ENCODE results near the gene CDH22. TPM values are rescaled to one million over a fixed set of nuclear protein-coding genes. Genes with fewer than 3 reads are reported as not detected.
A peak's percentile ranks its signal among the peaks of the same experiment; 100 is the strongest.

The CDH22 gene
- total and polyA plus RNA-seq, 9 of the 15 experiments (the other 6 are each of a cell fraction or from before 2014, with no cell fraction given), result 0.07 to 0.08 TPM; not detected in 7

DNA sequence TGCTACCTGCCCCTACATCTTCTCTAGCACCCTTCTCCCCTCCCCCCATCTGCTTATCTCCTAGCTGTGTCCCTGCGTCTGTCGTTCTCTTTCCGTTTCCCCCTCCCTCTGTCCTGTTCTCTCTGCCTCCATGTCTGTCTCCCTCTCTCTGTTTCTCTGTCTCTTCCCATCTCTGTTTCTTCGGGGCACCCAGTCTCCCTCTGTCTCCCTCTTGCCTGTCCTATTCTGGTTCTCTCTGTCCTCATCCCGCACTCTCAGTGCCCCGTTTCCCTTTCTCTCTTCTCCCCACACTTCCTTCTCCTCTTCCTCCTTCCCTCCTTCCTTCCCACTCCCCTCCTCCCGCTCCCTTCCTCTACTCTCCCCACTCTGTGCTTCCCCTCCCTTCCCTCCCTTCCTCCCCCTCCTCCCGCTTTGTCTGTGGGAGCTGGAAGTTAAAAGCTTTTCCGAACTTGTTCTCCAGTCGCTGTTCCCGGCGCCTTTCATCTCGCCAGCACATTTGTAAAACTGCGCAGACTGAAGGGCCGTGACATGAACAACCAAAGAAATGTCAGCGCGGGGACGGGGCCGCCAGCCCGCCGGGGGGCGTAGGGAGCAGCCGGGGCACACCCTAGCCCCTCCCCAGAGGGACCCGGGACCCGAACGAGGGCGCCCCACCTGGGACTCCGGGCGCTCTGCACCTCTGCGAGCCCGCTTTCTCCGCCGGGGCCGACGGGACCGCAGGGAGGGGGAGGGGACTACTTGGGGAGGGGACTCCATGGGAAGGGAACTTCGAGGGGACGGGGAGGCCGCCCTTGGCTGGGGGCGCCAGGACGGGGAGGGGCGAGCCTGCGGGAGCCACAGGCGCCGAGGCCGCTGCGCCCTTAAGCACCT is 4.0 kb upstream of the CDH22 start (continued):
- TF ChIP-seq, protein P1, sequence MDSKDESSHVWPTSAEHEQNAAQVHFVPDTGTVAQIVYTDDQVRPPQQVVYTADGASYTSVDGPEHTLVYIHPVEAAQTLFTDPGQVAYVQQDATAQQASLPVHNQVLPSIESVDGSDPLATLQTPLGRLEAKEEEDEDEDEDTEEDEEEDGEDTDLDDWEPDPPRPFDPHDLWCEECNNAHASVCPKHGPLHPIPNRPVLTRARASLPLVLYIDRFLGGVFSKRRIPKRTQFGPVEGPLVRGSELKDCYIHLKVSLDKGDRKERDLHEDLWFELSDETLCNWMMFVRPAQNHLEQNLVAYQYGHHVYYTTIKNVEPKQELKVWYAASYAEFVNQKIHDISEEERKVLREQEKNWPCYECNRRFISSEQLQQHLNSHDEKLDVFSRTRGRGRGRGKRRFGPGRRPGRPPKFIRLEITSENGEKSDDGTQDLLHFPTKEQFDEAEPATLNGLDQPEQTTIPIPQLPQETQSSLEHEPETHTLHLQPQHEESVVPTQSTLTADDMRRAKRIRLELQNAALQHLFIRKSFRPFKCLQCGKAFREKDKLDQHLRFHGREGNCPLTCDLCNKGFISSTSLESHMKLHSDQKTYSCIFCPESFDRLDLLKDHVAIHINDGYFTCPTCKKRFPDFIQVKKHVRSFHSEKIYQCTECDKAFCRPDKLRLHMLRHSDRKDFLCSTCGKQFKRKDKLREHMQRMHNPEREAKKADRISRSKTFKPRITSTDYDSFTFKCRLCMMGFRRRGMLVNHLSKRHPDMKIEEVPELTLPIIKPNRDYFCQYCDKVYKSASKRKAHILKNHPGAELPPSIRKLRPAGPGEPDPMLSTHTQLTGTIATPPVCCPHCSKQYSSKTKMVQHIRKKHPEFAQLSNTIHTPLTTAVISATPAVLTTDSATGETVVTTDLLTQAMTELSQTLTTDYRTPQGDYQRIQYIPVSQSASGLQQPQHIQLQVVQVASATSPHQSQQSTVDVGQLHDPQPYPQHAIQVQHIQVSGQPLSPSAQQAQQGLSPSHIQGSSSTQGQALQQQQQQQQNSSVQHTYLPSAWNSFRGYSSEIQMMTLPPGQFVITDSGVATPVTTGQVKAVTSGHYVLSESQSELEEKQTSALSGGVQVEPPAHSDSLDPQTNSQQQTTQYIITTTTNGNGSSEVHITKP (IDR thresholded peaks at IDR 0.05; ENCODE audit: partially characterized antibody), result no peak

DNA sequence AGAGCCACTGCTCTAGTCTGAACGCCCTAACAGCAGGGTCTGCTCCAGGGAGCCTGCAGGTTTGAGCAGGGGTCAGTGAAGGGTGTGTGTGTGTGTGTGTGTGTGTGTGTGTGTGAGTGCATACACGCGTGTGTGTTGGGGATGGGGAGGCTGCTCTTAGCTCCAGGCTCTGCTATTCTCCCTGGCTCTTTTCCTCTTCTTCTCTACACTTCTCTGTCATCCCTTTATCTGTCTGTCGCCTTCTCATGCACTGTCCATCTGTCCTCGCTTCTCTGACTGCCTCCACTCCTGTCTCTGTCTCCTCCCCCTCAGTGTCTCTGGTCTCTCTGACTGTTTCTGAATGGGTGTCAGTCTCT is 3.4 kb upstream of the CDH22 start:
- intact Hi-C loops (cut with micrococcal nuclease), result no loop called here
- in situ Hi-C loops (cut with MboI), result loop anchor here (25.0 kb wide), 1 partner anchor 174 kb away; no protein-coding TSS in a partner anchor
- ChIA-PET POLR2A (interaction anchor here (0.8 kb wide), 1 partner anchor 9 kb away, joined by 4 read pairs; no protein-coding TSS in a partner anchor), CTCF (ENCODE audit: low intra/inter-chr PET ratio) (interaction anchor here (0.6 kb wide), 1 partner anchor 96 kb away, joined by 3 read pairs; no protein-coding TSS in a partner anchor)
- no peaks in the 10 kb centered on the region for H3K79me2 ChIP-seq (ENCODE audit: control insufficient read depth, insufficient read depth, low read length)
- H3K27ac ChIP-seq (ENCODE audit: extremely low read depth, low read depth, low read length), result no peak overlapping the region
- no peaks in the 10 kb centered on the region for H3K9me3 ChIP-seq (replicated peaks; ENCODE audit: control insufficient read depth, insufficient read depth, low read depth, low read length)
- peak overlapping the region; percentile 40; the same call in 1 of the 2 replicates for H3K4me3 ChIP-seq
- BruUV-seq (replicated peaks), result no TSS peak
- H2AFZ ChIP-seq (ENCODE audit: low read depth, low read length), result peak overlapping the region; percentile 70
- FAIRE-seq (no peak), ATAC-seq (peak; percentile 10; the same call in 2 of the 3 replicates), DNase-seq (ENCODE audit: extremely low read depth in 1 of 4, low spot score in 3 of 4) (no peak)
- H3K4me2 ChIP-seq (ENCODE audit: insufficient read depth, low read length), result peak overlapping the region; percentile 73
- 0 out of 2 replicates have a peak, but pooled peaks cover 9% of the 10 kb centered on the region for H4K20me1 ChIP-seq (replicated peaks; ENCODE audit: control insufficient read depth, insufficient read depth, low read length)
- no peak overlapping the region for H3K9ac ChIP-seq (ENCODE audit: insufficient read depth in 1 of 2, low read depth in 2 of 2, low read length in 2 of 2)
- TF ChIP-seq, protein P2, sequence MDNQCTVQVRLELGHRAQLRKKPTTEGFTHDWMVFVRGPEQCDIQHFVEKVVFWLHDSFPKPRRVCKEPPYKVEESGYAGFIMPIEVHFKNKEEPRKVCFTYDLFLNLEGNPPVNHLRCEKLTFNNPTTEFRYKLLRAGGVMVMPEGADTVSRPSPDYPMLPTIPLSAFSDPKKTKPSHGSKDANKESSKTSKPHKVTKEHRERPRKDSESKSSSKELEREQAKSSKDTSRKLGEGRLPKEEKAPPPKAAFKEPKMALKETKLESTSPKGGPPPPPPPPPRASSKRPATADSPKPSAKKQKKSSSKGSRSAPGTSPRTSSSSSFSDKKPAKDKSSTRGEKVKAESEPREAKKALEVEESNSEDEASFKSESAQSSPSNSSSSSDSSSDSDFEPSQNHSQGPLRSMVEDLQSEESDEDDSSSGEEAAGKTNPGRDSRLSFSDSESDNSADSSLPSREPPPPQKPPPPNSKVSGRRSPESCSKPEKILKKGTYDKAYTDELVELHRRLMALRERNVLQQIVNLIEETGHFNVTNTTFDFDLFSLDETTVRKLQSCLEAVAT (IDR thresholded peaks at IDR 0.05), result peak in 1 of 2 experiments; percentile 91; a peak in 2 of 4 replicates
- TF ChIP-seq, protein P3, sequence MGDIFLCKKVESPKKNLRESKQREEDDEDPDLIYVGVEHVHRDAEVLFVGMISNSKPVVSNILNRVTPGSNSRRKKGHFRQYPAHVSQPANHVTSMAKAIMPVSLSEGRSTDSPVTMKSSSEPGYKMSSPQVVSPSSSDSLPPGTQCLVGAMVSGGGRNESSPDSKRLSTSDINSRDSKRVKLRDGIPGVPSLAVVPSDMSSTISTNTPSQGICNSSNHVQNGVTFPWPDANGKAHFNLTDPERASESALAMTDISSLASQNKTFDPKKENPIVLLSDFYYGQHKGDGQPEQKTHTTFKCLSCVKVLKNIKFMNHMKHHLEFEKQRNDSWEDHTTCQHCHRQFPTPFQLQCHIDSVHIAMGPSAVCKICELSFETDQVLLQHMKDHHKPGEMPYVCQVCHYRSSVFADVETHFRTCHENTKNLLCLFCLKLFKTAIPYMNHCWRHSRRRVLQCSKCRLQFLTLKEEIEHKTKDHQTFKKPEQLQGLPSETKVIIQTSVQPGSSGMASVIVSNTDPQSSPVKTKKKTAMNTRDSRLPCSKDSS (IDR thresholded peaks at IDR 0.05; ENCODE audit: low read depth, partially characterized antibody), result peak; percentile 8
- TF ChIP-seq ZBTB2 (IDR thresholded peaks at IDR 0.05), result no peak
- no peak for TF ChIP-seq ZNF253 (CRISPR knock-in tag; conservative IDR thresholded peaks at IDR 0.05)
- no peaks in the 10 kb centered on the region for H3K9me1 ChIP-seq (ENCODE audit: control insufficient read depth, insufficient read depth, low read length)
- H3K36me3 ChIP-seq (ENCODE audit: control insufficient read depth, insufficient read depth, low read length), result no peaks in the 10 kb centered on the region
- H3K27me3 ChIP-seq (ENCODE audit: control insufficient read depth in 2 of 2, insufficient read depth in 2 of 2, low read length in 2 of 2), result peaks cover 31 to 83% of the 10 kb centered on the region in 2 experiments
- peaks cover 0 to 34% of the 10 kb centered on the region in 2 experiments; a peak in 3 of 5 replicates for H3K4me1 ChIP-seq (replicated peaks in 1 of 2; ENCODE audit: control insufficient read depth in 2 of 2, insufficient read depth in 2 of 2, low read length in 2 of 2)
- 0% methylated on average over 5 of the region's 5 CpGs for WGBS (ENCODE audit: insufficient coverage, low coverage, missing lambda C conversion rate)
